GM21381 (cell line): ENCODE results near the gene NHS.
"Not testable (repeated sequence)": the region's sequence is repeated elsewhere in the genome, so short reads cannot be mapped to it uniquely, and the experiment has no call there.

Source experiments
- ATAC-seq: cut with Tn5 transposase; IDR thresholded peaks from one replicate; pipeline ENCODE4 v1.9.1; 2021; ENCODE audit warnings: mild to moderate bottlenecking, moderate library complexity; ENCODE audit not compliant: unreplicated experiment

Gene NHS

DNA sequence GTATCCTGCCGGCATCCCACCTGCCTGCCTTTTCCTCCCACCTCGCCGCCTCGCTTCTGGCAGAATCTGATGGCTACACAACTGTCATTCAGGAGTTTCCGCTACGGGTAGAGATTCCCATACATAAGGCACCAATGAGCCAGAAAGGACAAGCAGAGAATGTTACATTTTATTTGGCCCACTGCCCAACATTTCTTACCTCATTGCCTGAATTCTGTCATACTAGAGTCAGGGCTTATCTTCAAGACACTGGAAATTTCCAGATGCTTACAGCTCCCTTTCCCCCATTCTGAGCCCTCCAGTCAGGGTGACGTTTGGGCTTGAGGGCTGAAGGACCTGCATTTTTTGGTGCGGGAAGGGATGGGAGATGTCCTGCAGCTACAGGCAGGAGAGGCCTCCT, 113.0 kb downstream of the NHS start:
- ATAC-seq, result no peak

- no peak for ATAC-seq
Observed at GRCh38 chrX:17494216-17494615, 119.2 kb downstream of the NHS start.

DNA sequence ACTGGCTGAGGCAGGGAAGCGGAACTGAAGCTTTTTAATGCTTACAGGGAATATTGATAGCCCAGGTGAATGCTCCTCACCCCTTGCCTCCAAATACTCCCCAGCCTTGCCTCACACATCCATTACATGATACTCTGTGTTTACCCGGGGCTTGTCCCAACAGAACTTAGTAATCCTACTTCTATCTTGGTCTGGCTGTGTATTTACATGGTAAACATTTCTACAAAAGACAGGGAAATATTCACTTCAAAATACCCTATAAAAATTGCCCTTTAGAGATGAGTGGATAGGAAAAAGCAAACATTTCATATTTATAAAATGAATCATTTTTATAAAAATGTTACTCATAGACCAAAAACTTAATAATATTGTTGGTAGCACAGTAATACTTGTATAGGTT, 120.1 kb downstream of the NHS start:
- ATAC-seq, result no peak

GRCh38 chrX:17496407-17496806, 121.4 kb downstream of the NHS start:
- ATAC-seq, result no peak

- ATAC-seq, result no peak
Observed at GRCh38 chrX:17497193-17497592, 122.2 kb downstream of the NHS start.

GRCh38 chrX:17499512-17499911, 124.5 kb downstream of the NHS start:
- ATAC-seq, result no peak

- no peak for ATAC-seq
Observed at GRCh38 chrX:17500145-17500579, 125.2 kb downstream of the NHS start.

DNA sequence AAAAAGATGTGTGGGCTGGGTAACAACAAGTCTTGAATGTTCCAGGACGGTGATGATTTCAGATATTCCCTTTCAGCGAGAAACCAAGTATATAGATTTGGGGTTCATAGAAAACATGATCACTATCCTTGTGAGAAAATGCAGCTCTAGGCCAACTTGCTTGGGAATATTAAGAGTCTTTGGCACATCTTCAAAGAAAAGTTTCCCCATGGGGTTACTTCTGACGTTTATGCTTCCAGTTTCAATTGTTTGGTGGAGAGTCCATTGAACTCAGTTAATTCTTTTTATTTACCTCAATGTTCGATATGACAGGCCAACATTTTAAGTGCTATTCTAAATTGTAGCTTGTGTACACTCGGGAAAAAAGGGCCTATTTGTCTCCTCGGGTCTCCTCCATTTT, 126.7 kb downstream of the NHS start:
- ATAC-seq, result no peak

DNA sequence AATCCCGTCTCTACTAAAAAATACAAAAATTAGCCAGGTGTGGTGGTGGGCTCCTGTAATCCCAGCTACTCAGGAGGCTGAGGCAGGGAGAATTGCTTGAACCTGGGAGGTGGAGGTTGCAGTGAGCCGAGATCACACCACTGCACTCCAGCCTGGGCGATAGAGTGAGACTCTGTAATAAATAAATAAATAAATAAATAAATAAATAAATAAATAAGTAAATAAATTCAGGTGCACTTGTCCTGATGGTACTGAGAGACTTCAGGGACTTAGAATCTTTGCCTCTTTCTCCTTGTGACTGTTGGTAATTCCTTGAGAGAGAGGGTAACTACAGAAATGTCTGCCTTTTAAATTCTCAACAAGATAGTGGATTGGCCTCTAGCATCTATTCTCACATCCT, 131.4 kb downstream of the NHS start:
- not testable (repeated sequence) for ATAC-seq

DNA sequence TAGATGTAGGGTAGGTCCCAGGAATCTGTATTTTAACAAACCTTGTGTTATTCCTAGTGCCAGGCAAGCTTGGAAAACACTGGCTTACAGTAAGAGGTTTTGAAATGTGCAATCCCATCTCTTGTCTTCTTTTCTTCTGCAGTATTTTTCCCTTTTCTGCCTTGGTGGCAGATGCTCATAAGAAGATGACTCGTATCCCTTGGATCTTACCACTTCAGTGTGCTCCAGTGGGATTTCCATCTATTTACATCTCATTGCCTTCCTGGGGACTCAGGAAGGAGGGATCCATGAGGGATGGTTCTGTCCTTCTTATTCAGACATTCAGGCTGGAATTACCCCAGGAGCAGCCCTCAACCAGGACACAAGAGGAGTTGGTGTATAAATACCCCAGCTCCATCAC, 136.6 kb downstream of the NHS start:
- ATAC-seq, result no peak

GRCh38 chrX:17519358-17519757, 144.4 kb downstream of the NHS start:
- ATAC-seq, result no peak

- ATAC-seq, result no peak
Observed at GRCh38 chrX:17520016-17520615, 145.1 kb downstream of the NHS start.

DNA sequence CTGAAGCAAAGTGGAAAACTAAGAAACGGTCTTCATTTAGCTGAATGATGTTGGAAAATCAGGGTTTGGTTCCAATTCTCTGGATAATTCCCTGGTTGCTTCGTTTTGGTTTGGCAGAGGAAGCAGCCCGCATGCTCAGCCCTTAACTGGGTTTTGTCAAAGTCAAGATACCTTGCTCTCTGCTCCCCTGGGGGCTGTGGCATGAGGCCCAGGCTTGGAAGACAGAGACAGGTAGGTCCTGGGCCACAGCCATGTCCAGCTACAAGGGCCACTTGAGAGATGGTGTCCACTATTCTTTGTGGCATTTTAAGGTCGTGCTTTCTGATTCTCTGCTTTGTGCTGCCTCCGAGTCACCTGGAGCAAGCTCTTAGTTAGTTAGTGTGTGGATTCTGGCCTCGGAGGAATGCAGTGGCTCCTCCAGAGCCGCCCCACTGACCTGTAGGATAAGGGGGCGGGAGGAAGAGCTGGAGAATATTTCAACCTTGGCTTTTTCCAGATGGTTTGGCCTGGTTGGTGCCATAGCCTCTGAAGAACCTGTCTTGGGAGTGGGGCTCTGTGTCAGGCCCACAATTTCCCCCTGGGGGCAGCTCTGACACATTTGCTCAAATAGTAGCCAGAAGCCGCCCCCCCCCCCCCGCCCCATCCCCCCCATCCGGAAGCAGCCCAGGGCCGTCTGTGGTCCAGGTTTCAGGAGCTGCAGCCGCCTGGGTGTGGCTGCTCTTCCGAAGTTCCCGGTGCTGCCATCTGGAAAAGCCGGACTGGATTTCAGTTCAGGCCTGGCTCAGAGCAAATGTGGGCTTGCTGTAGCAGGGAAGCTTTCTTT, 147.1 kb downstream of the NHS start:
- ATAC-seq, result no peak

GRCh38 chrX:17525266-17525665, 150.3 kb downstream of the NHS start:
- ATAC-seq, result no peak

GRCh38 chrX:17525762-17526555, 151.0 kb downstream of the NHS start:
- no peak for ATAC-seq

- ATAC-seq, result no peak
Observed at GRCh38 chrX:17527135-17527701, 152.2 kb downstream of the NHS start.

GRCh38 chrX:17527922-17528321, 152.9 kb downstream of the NHS start:
- no peak for ATAC-seq

DNA sequence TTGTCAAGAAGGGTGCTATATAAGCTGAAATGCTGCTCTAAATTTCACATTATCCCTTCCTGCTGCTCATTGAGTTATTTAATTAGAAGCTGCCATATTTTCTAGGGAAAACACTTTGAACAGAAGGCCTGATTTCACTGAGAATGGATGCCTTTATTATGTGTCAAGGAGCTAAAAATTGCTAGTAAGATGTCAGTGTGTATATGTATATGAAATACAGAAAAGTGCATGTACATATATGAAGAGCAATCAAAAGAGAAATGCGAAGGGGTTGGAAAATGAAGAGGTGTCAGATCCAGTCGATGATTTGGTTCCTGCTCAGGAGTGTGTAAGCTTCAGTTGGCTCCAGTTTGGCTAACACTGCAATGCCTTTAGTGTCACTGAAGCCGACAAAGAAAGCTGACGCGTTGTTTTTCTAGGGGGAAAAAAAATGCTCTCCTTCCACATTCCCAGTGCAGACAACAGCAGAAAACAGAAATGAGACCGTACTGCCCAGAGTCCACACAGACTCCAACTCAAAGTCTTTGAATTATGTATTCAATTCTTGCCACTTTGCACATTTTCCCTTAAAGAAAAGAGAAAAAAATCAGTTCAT, 154.2 kb downstream of the NHS start:
- ATAC-seq, result no peak

DNA sequence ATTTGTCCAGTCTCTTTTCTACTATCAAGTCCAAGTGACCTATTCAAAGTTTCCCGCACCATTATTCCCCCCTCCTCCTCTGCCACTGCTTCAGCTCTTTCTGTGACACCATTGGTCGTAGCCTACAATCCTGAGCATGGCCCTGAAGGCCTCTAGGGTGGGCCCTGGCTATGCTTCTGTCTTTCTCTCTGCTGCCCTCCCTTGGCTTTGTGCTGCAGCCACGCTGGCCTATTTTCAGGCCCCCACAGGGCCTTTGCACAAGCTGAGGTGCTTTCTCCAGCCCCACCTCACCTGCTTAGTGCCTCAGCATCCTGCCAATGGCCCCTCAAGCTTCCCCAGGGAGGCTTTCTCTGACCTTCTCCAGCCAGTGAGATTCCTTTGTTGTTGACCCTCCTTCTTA, 156.5 kb downstream of the NHS start:
- ATAC-seq, result no peak

DNA sequence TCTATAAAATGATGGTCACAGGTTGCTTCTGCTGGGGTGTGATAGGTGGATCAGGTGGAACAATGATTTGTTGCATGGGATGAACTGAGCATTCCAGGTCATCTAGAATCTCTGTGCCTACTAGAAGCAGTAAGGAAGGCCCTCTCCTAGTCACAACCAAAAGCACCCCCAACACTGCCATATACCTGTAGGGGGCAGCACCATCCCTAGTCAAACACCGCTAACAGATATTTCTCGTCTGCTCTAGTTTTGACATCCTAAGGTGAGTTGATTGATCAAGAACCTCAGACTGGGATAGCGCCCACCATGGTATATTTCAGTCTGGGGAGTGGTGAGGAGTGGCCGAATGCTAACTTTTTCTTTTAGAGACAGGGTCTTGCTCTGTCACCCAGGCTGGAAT, 160.2 kb downstream of the NHS start:
- ATAC-seq, result no peak

GRCh38 chrX:17537723-17538243, 162.8 kb downstream of the NHS start:
- no peak for ATAC-seq
